HepG2 (cell line): ENCODE data around the gene NRSN2. TPM values are rescaled to one million over a fixed set of nuclear protein-coding genes. Genes with fewer than 3 reads are reported as not detected.
A peak's percentile ranks its signal among the peaks of the same experiment; 100 is the strongest.

Source experiments
- ATAC-seq: fragments of 200-7000 bp; cut with Tn5 transposase; 3 replicates; pipeline ENCODE4 v1.9.1; 2020; ENCODE audit warnings: mild to moderate bottlenecking, moderate library complexity
- BruUV-seq: library from RNA; stranded (reverse); fragments of 400-500 nt; replicated peaks from 2 replicates; lab custom pipeline; 2021; lab: Mats Ljungman, UMichigan
- CTCF ChIA-PET: fragments of 300-600 bp; formaldehyde crosslinking; extraction: SDS; loops from one replicate; lab custom pipeline; 2021; ENCODE audit warnings: low total read pairs, inconsistent platforms, low intra/inter-chr PET ratio; lab: Yijun Ruan, JAX
- POLR2A ChIA-PET: fragments of 350-600 bp; sonication (Branson Sonifier 250); formaldehyde crosslinking; loops from one replicate; lab custom pipeline; 2020; ENCODE audit warnings: antibody characterized with exemption, inconsistent platforms; lab: Yijun Ruan, JAX
- DNase-seq: peaks from one replicate; pipeline ENCODE4 v3.0.0-alpha.2; 2015; ENCODE audit warnings: low spot score
- FAIRE-seq: peaks from 3 replicates; lab custom pipeline; 2011; peaks lifted over from hg19 to GRCh38; lab: Jason Lieb, UNC
- H2AFZ ChIP-seq: one replicate; pipeline ENCODE4 v1.6.1; 2011; ENCODE audit warnings: low read length, inconsistent platforms
- H3K27ac ChIP-seq: fragments of 300-600 bp; 3 replicates; pipeline ENCODE4 v1.8.0; 2011; ENCODE audit warnings: mixed run types, mild to moderate bottlenecking, mixed read lengths, low read length, inconsistent platforms; ENCODE audit not compliant: insufficient read depth; ENCODE audit errors: extremely low read length
- H3K27me3 ChIP-seq, 2 experiments: fragments of 200-600 bp in 1 of 2; 2 replicates in 1 of 2; 3 replicates in 1 of 2; pipeline versions ENCODE4 v1.6.0 to v1.8.0; 2011; ENCODE audit warnings: low read length in 2 of 2, mild to moderate bottlenecking in 2 of 2, moderate library complexity in 2 of 2, inconsistent platforms in 1 of 2; ENCODE audit not compliant: insufficient read depth in 2 of 2, control insufficient read depth in 1 of 2
- H3K36me3 ChIP-seq, 2 experiments: fragments of 200-600 bp in 1 of 2; replicated peaks in 1 of 2; 2 replicates in 1 of 2; 3 replicates in 1 of 2; pipeline versions ENCODE4 v1.5.1 to v1.8.0; 2011; ENCODE audit warnings: low read length in 2 of 2, inconsistent platforms in 1 of 2; ENCODE audit not compliant: insufficient read depth in 2 of 2, control insufficient read depth in 1 of 2
- H3K4me1 ChIP-seq: 2 replicates; pipeline ENCODE4 v1.5.1; 2012; ENCODE audit warnings: low read length, inconsistent platforms; ENCODE audit not compliant: insufficient read depth
- H3K4me2 ChIP-seq: 2 replicates; pipeline ENCODE4 v1.6.0; 2011; ENCODE audit warnings: low read depth, low read length, inconsistent platforms
- H3K4me3 ChIP-seq, 3 experiments: fragments of 200-600 bp in 1 of 3; sonication (generic), shearing (Covaris generic) in 1 of 3; replicated peaks in 1 of 3; 2 replicates each; pipeline ENCODE4 v1.5.1; 2011 to 2016; ENCODE audit warnings: low read length in 3 of 3, inconsistent platforms in 2 of 3, low read depth in 2 of 3, mild to moderate bottlenecking in 2 of 3, control low read depth in 1 of 3, mixed read lengths in 1 of 3; ENCODE audit not compliant: insufficient read depth in 1 of 3
- H3K79me2 ChIP-seq: one replicate; pipeline ENCODE4 v1.6.1; 2011; ENCODE audit warnings: low read length, inconsistent platforms; ENCODE audit not compliant: insufficient read depth
- H3K9ac ChIP-seq: 2 replicates; pipeline ENCODE4 v1.6.0; 2011; ENCODE audit warnings: mild to moderate bottlenecking, low read depth, low read length, inconsistent platforms; ENCODE audit not compliant: insufficient read depth
- H3K9me3 ChIP-seq: 2 replicates; pipeline ENCODE4 v1.5.1; 2012; ENCODE audit warnings: mild to moderate bottlenecking, low read length
- H4K20me1 ChIP-seq: 2 replicates; pipeline ENCODE4 v1.6.0; 2011; ENCODE audit warnings: inconsistent platforms, mild to moderate bottlenecking, low read length, moderate library complexity; ENCODE audit not compliant: insufficient read depth
- CBX2 ChIP-seq, 2 experiments: fragments of 200-600 bp in 1 of 2; sonication (generic); formaldehyde crosslinking in 1 of 2; IDR thresholded peaks; 2 replicates each; pipeline versions ENCODE4 v1.7.0 to v1.8.1; 2018 to 2022; ENCODE audit warnings: low read depth in 2 of 2, low read length in 1 of 2, mild to moderate bottlenecking in 1 of 2, missing genetic modification reagents in 1 of 2
- CHD4 ChIP-seq: fragments of 200-600 bp; sonication (generic); IDR thresholded peaks from 2 replicates; pipeline ENCODE4 v1.7.0; 2017; ENCODE audit warnings: mild to moderate bottlenecking, low read length, borderline replicate concordance
- EHMT2 ChIP-seq: fragments of 200-600 bp; sonication (generic); IDR thresholded peaks from 2 replicates; pipeline ENCODE4 v1.7.0; 2017; ENCODE audit warnings: antibody characterized with exemption, low read depth, low read length, borderline replicate concordance
- FOXO4 ChIP-seq: sonication (generic); formaldehyde crosslinking; conservative IDR thresholded peaks from 2 replicates; pipeline ENCODE4 v1.8.1; 2023; ENCODE audit warnings: missing genetic modification reagents
- MAFF ChIP-seq: IDR thresholded peaks from 2 replicates; pipeline ENCODE4 v1.6.1; 2011; ENCODE audit warnings: low read depth, low read length, improper control_type of control experiment
- MAFK ChIP-seq, 2 experiments: IDR thresholded peaks in 1 of 2; conservative IDR thresholded peaks in 1 of 2; 2 replicates each; pipeline ENCODE4 v1.6.1; 2011; ENCODE audit warnings: improper control_type of control experiment in 2 of 2, low read length in 2 of 2
- NCOA5 ChIP-seq: sonication (generic); formaldehyde crosslinking; IDR thresholded peaks from 2 replicates; pipeline ENCODE4 v1.4.0; 2020; ENCODE audit warnings: missing genetic modification reagents
- REPIN1 ChIP-seq: sonication (generic); formaldehyde crosslinking; IDR thresholded peaks from 2 replicates; pipeline ENCODE4 v1.8.0; 2022; ENCODE audit warnings: missing genetic modification reagents, low read depth, mild to moderate bottlenecking, borderline replicate concordance
- SP4 ChIP-seq: sonication (generic); formaldehyde crosslinking; IDR thresholded peaks from 2 replicates; pipeline ENCODE4 v1.8.1; 2023; ENCODE audit warnings: mild to moderate bottlenecking, missing genetic modification reagents
- YEATS2 ChIP-seq: sonication (generic); formaldehyde crosslinking; IDR thresholded peaks from 2 replicates; pipeline ENCODE4 v1.4.0; 2020; ENCODE audit warnings: missing genetic modification reagents, borderline replicate concordance
- ZBTB49 ChIP-seq: sonication (generic); formaldehyde crosslinking; IDR thresholded peaks from 2 replicates; pipeline ENCODE4 v1.4.0; 2020; ENCODE audit warnings: missing genetic modification reagents, borderline replicate concordance
- ZNF629 ChIP-seq: sonication (generic); formaldehyde crosslinking; conservative IDR thresholded peaks from 2 replicates; pipeline ENCODE4 v1.5.0; 2020; ENCODE audit warnings: missing genetic modification reagents
- ZNF776 ChIP-seq: sonication (generic); formaldehyde crosslinking; IDR thresholded peaks from 2 replicates; pipeline ENCODE4 v1.4.0; 2020; ENCODE audit warnings: mild to moderate bottlenecking, missing genetic modification reagents
- WGBS: methylation state at CpG from one replicate; pipeline ENCODE4 v1.1.6; 2017; ENCODE audit warnings: low lambda C conversion rate; 5-methylcytosine and 5-hydroxymethylcytosine counted together
- in situ Hi-C: cut with HindIII; loops from 2 replicates; pipeline ENCODE4 v1.10.0; 2017; ENCODE audit warnings: low pct_unique_long_range_greater_than_20kb; ENCODE audit not compliant: extremely low pct_ligation_motif_present
- intact Hi-C: fragments of 100-400 bp; cut with micrococcal nuclease; formaldehyde crosslinking; loops from one replicate; pipeline ENCODE4 v1.10.0; 2022; ENCODE audit not compliant: unreplicated experiment
- polyA plus RNA-seq, 8 experiments: library from polyadenylated mRNA; depleted of rRNA in 3 of 8; stranded (reverse) in 7 of 8; unstranded in 1 of 8; fragments of >200 nt; fragmentation: Illumina TruSeq in 4 of 8; extraction: Trizol in 4 of 8; gene quantifications; 2 replicates each; pipeline versions ENCODE4 v1.2.1 to v1.2.3, GENCODE V29; 2011 to 2016; ENCODE audit warnings: low read depth in 4 of 8, missing spikeins in 1 of 8, mixed read lengths in 1 of 8; ENCODE audit not compliant: insufficient read depth in 1 of 8
- total RNA-seq, 5 experiments: library from RNA; depleted of rRNA; stranded (reverse); fragments of >200 nt; fragmentation: Illumina TruSeq; extraction: Trizol; gene quantifications; 2 replicates each; pipeline ENCODE4 v1.2.3, GENCODE V29; 2016; ENCODE audit warnings: low read depth in 1 of 5
- TF ChIP-seq, protein P1 (sequence below): sonication (generic); formaldehyde crosslinking; IDR thresholded peaks from 2 replicates; pipeline ENCODE4 v1.9.0; 2021; ENCODE audit warnings: missing genetic modification reagents, borderline replicate concordance

The NRSN2 gene
- total and polyA plus RNA-seq, 2 of the 13 experiments (the other 11 are each of a cell fraction or from before 2014, with no cell fraction given), result 32.3 to 49.4 TPM

DNA sequence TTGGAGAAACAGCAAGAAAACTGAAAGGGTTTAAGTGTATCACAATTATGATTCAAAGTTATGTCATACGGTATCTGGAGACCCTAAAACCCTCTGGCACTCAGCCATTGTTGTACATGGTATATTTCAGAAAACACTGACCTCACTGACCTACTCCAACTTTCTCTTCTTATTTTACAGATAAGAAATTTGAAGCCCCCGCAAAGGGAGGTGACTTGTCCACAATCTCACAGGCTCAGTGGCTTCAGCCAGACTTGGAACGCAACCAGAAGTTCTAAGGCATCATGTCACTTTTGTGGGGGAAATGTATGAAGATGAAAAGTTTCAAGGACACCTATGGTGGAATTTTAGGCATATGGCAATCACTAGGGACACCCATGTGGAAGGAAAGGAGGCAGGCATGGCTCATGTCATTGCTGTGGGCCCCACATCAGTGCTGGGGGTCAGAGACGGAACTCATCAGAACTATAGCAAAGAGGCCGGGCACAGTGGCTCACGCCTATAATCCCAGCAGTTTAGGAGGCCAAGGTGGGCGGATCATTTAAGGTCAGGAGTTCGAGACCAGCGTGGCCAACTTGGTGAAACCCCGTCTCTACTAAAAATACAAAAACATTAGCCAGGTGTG, 28.5 kb downstream of the NRSN2 start (continued):
- TF ChIP-seq FOXO4, result no peak
- no peak for TF ChIP-seq YEATS2 (CRISPR knock-in tag)
- TF ChIP-seq NCOA5 (CRISPR knock-in tag), result no peak
- TF ChIP-seq ZNF776 (CRISPR knock-in tag), result no peak
- TF ChIP-seq CBX2 (IDR thresholded peaks at IDR 0.05; ENCODE audit: low read depth, low read length), result no peak
- no peak for TF ChIP-seq CBX2 (CRISPR knock-in tag; IDR thresholded peaks at IDR 0.05; ENCODE audit: low read depth)
- no peak for TF ChIP-seq EHMT2
- TF ChIP-seq ZBTB49 (CRISPR knock-in tag), result no peak
- TF ChIP-seq SP4 (CRISPR knock-in tag), result no peak
- TF ChIP-seq, all 625 proteins: peak for 0

- no peak for ATAC-seq
- POLR2A ChIA-PET, result interaction anchor here (24.1 kb wide), 1 partner anchor 22 kb away, joined by 909 read pairs; the partner anchor contains the start of gene RBCK1
Observed at GRCh38 chr20:376089-376488, 29.2 kb downstream of the NRSN2 start.

More at GRCh38 chr20:376089-376488, 29.2 kb downstream of the NRSN2 start:
- BruUV-seq, result no TSS peak
- DNase-seq, result no peak
- Histone ChIP-seq H3K9ac (no peak overlapping the region), H3K9me3 (no peaks in the 10 kb centered on the region), H4K20me1 (no peaks in the 10 kb centered on the region), H3K27me3 (no peaks in the 10 kb centered on the region), H3K4me2 (no peak overlapping the region), H3K36me3 (no peaks in the 10 kb centered on the region), H3K4me1 (peaks cover 65% of the 10 kb centered on the region), H3K27ac (no peak overlapping the region), H2AFZ (no peak overlapping the region), H3K4me3 (no peak overlapping the region), H3K79me2 (peaks cover 8% of the 10 kb centered on the region)
- in situ Hi-C loops (no loop called here), intact Hi-C loops (no loop called here)
- TF ChIP-seq MAFK (conservative IDR thresholded peaks at IDR 0.05 in 1 of 2, IDR thresholded peaks at IDR 0.05 in 1 of 2; ENCODE audit: low read length in 2 of 2) (peak; percentile 81 to 86), REPIN1 (CRISPR knock-in tag) (0 out of 2 replicates have a peak, but pooled peaks have one; percentile 19), CHD4 (peak; percentile 36; the same call in 1 of the 2 replicates), MAFF (peak; percentile 81), ZNF629 (peak; percentile 82)
- TF ChIP-seq, protein P1, sequence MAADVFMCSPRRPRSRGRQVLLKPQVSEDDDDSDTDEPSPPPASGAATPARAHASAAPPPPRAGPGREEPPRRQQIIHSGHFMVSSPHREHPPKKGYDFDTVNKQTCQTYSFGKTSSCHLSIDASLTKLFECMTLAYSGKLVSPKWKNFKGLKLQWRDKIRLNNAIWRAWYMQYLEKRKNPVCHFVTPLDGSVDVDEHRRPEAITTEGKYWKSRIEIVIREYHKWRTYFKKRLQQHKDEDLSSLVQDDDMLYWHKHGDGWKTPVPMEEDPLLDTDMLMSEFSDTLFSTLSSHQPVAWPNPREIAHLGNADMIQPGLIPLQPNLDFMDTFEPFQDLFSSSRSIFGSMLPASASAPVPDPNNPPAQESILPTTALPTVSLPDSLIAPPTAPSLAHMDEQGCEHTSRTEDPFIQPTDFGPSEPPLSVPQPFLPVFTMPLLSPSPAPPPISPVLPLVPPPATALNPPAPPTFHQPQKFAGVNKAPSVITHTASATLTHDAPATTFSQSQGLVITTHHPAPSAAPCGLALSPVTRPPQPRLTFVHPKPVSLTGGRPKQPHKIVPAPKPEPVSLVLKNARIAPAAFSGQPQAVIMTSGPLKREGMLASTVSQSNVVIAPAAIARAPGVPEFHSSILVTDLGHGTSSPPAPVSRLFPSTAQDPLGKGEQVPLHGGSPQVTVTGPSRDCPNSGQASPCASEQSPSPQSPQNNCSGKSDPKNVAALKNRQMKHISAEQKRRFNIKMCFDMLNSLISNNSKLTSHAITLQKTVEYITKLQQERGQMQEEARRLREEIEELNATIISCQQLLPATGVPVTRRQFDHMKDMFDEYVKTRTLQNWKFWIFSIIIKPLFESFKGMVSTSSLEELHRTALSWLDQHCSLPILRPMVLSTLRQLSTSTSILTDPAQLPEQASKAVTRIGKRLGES (CRISPR knock-in tag), result no peak
- CTCF ChIA-PET, result no interaction called here
- 46% methylated on average over 2 of the region's 2 CpGs for WGBS
- no peak for FAIRE-seq
